Pancreas (tissue), 10 donors: ENCODE measurements around the gene ZGPAT. TPM values are rescaled to one million over a fixed set of nuclear protein-coding genes. Genes with fewer than 3 reads are reported as not detected.

Experiments
- ATAC-seq, 4 donors: fragments of 200-7000 bp; cut with Tn5 transposase; one replicate each; pipeline versions ENCODE4 v1.8.0 to v1.9.1; 2020; ENCODE audit warnings: mild to moderate bottlenecking in 4 of 4, moderate library complexity in 4 of 4
- DNase-seq, 6 donors: peaks; one replicate each; pipeline ENCODE4 v3.0.0-alpha.2; 2020
- FAIRE-seq: peaks from 2 replicates; lab custom pipeline; 2012; peaks lifted over from hg19 to GRCh38; lab: Jason Lieb, UNC
- H3K27ac ChIP-seq, 4 donors: fragments of 200-600 bp; sonication (generic); 1 replicate in 3 of 4; 2 replicates in 1 of 4; pipeline versions ENCODE4 v1.5.0 to v1.8.0; 2020
- H3K27me3 ChIP-seq, 4 donors: fragments of 200-600 bp; one replicate each; pipeline ENCODE4 v1.8.0; 2021
- H3K36me3 ChIP-seq, 3 donors: fragments of 200-600 bp; sonication (generic) in 1 of 3; one replicate each; pipeline versions ENCODE4 v1.5.0 to v1.8.0; 2020 to 2021
- H3K4me1 ChIP-seq, 3 donors: fragments of 200-600 bp; one replicate each; pipeline ENCODE4 v1.8.0; 2021
- H3K4me3 ChIP-seq, 4 donors: fragments of 200-600 bp; sonication (generic) in 2 of 4; one replicate each; pipeline versions ENCODE4 v1.5.0 to v1.8.0; 2020 to 2021
- H3K9me3 ChIP-seq, 4 donors: fragments of 200-600 bp; one replicate each; pipeline ENCODE4 v1.8.0; 2021
- CTCF ChIP-seq, 4 donors: fragments of 200-600 bp; sonication (generic) in 3 of 4; IDR thresholded peaks; one replicate each; pipeline versions ENCODE4 v1.5.0 to v1.8.0; 2021; ENCODE audit warnings: antibody characterized with exemption in 4 of 4
- WGBS, 2 donors: extraction: QIAGEN DNeasy Blood & Tissue Kit; methylation state at CpG; one replicate each; pipeline ENCODE4 v1.1.7; 2013; 5-methylcytosine and 5-hydroxymethylcytosine counted together
- intact Hi-C, 3 donors: fragments of 100-400 bp; cut with DNase I; formaldehyde crosslinking; loops; one replicate each; pipeline versions ENCODE4 v1.11.1 to v1.14.2; 2022
- polyA plus RNA-seq, 2 donors: library from polyadenylated mRNA; stranded (reverse); fragments of 200-250 nt; gene quantifications; one replicate each; pipeline ENCODE4 v1.2.3, GENCODE V29; 2013
- total RNA-seq, 6 donors: library from RNA; stranded (reverse); fragmentation: NEBNext Ultra II Directional in 4 of 6; extraction: Animal tissue kit (Norgen Biotek cat#: 25700) in 4 of 6; gene quantifications; one replicate each; pipeline versions ENCODE4 v1.2.1 to v1.2.4, GENCODE V29; 2021 to 2023
- donor health status: healthy with polysubstance abuse.
- donor health status: DM: no; HTN: no; CAD: no; lungs with moderate emphysema.
- donor health status: DM: no; HTN: no; CAD: no.
- donor health status: control.
- donor health status: control.
- donor health status: Bipolar disorder and iron deficiency.
- donor health status: DM: yes; HTN: yes; CAD: no.
- donor health status: DM: no; HTN: no; CAD: no.
- donor health status: DM: no; HTN: no; CAD: no.
- donor health status: DM: yes; HTN: yes; CAD: no.

ZGPAT gene
- total and polyA plus RNA-seq, 8 donors, result 9.3 to 61.6 (median 12.3) TPM

DNA sequence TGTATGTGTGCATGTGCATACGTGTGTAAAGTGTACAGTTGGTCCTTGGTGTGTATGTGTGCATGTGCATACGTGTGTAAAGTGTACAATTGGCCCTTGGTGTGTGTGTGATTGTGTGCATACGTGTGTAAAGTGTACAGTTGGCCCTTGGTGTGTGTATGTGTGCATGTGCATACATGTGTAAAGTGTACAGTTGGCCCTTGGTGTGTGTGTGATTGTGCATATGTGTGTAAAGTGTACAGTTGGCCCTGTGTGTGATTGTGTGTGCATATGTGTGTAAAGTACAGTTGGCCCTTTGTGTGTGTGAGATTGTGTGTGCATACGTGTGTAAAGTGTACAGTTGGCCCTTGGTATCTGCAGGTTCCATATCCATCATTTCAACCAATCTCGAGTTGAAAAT, 23.6 kb downstream of the ZGPAT start:
- H3K9me3 ChIP-seq, result no peaks in the 10 kb centered on the region
- no peak for TF ChIP-seq CTCF (IDR thresholded peaks at IDR 0.05)
- no peak for ATAC-seq
- 68 to 71% methylated on average over 4 to 5 of the region's 5 CpGs for WGBS, 2 donors
- no peak for DNase-seq
- peaks cover 0 to 16% (median 0%) of the 10 kb centered on the region in 3 donors for H3K36me3 ChIP-seq
- no peaks in the 10 kb centered on the region for H3K27me3 ChIP-seq
- intact Hi-C loops, result no loop called here
- no peak for FAIRE-seq
- H3K27ac ChIP-seq, result no peak overlapping the region
- peaks cover 0 to 5% (median 0%) of the 10 kb centered on the region in 3 donors for H3K4me1 ChIP-seq
- no peak overlapping the region for H3K4me3 ChIP-seq

GRCh38 chr20:63732118-63733095, 24.6 kb downstream of the ZGPAT start:
- DNase-seq, result no peak
- Histone ChIP-seq H3K36me3 (peaks cover 0 to 16% (median 0%) of the 10 kb centered on the region in 3 donors), H3K4me3 (no peak overlapping the region), H3K27me3 (no peaks in the 10 kb centered on the region), H3K27ac (no peak overlapping the region), H3K9me3 (no peaks in the 10 kb centered on the region), H3K4me1 (peaks cover 0 to 8% (median 5%) of the 10 kb centered on the region in 3 donors)
- no peak for ATAC-seq
- WGBS, 2 donors, result 86 to 90% methylated on average over 38 of the region's 38 CpGs
- no peak for FAIRE-seq
- intact Hi-C loops, result no loop called here
- TF ChIP-seq CTCF (IDR thresholded peaks at IDR 0.05), result no peak

- H3K9me3 ChIP-seq, result no peaks in the 10 kb centered on the region
- WGBS, 2 donors, result 93 to 96% methylated on average over 12 to 13 of the region's 13 CpGs
- no peak for TF ChIP-seq CTCF (IDR thresholded peaks at IDR 0.05)
- FAIRE-seq (no peak), DNase-seq (peak in 2 of 6 donors; percentile 30 to 70), ATAC-seq (no peak)
- no peaks in the 10 kb centered on the region for H3K27me3 ChIP-seq
- H3K27ac ChIP-seq, result no peak overlapping the region
- H3K4me3 ChIP-seq, result no peak overlapping the region
- intact Hi-C loops, result no loop called here
- H3K36me3 ChIP-seq, result peaks cover 0 to 16% (median 0%) of the 10 kb centered on the region in 3 donors
- H3K4me1 ChIP-seq, result peaks cover 2 to 10% (median 9%) of the 10 kb centered on the region in 3 donors
These were observed 25.3 kb downstream of the ZGPAT start for GRCh38 chr20:63733117-63733516.

DNA sequence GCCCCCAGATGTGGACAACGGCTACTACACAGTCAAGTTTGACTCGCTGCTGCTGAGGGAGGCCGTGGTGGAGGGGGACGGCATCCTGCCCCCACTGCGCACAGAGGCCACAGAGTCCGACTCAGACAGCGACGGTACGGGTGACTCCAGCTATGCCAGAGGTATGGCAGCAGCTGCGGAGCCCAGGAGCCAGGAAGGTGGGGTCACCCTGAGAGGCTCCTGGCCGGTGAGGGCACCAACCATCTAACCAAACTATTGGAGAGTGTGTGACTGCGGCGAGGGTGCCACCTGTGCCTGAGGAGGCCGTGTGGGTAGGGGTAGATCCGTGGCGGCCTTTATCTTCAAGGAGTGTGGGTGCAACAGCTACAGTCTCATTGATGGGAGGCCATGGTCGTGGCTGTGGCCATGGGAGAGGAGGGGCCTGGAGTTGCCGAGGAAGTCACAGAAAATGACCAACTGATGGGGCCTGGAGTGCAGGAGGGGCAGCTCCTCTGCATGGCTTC, 25.8 kb downstream of the ZGPAT start:
- Histone ChIP-seq H3K4me1 (peaks cover 7 to 15% (median 10%) of the 10 kb centered on the region in 3 donors), H3K9me3 (no peaks in the 10 kb centered on the region), H3K4me3 (no peak overlapping the region), H3K27me3 (no peaks in the 10 kb centered on the region), H3K36me3 (peaks cover 0 to 16% (median 0%) of the 10 kb centered on the region in 3 donors), H3K27ac (no peak overlapping the region)
- TF ChIP-seq CTCF (IDR thresholded peaks at IDR 0.05), result no peak
- intact Hi-C loops, result no loop called here
- WGBS, 2 donors, result 92 to 94% methylated on average over 18 of the region's 18 CpGs
- FAIRE-seq (no peak), DNase-seq (peak in 1 of 6 donors; percentile 59), ATAC-seq (no peak)
